ENCODE measurements around the gene LIN7B. TPM values are rescaled to one million over a fixed set of nuclear protein-coding genes. Genes with fewer than 3 reads are reported as not detected.

LIN7B gene
- total RNA-seq (3.5 TPM), polyA plus RNA-seq (9.0 TPM)
- long read RNA-seq, donor 1, partial matches to known transcripts = 0 of 1 reads
- long read RNA-seq, donor 1, other reads (novel, unspliced or antisense) = 0 of 1 reads
- long read RNA-seq, donor 2, partial matches to known transcripts = 0 of 8 reads
- long read RNA-seq, donor 2, other reads (novel, unspliced or antisense) = 0 of 8 reads
- long read RNA-seq, donor 3, partial matches to known transcripts = 0 of 6 reads
- long read RNA-seq, donor 3, other reads (novel, unspliced or antisense) = 0 of 6 reads
- long read RNA-seq, donor 4 = 0 reads
- long read RNA-seq, donor 5, partial matches to known transcripts = 0 of 3 reads
- long read RNA-seq, donor 5, other reads (novel, unspliced or antisense) = 0 of 3 reads
- long read RNA-seq, donor 6 = 0 reads
- long read RNA-seq, donor 7, partial matches to known transcripts = 0 of 1 reads
- long read RNA-seq, donor 7, other reads (novel, unspliced or antisense) = 0 of 1 reads
- long read RNA-seq, donor 8, partial matches to known transcripts = 0 of 3 reads
- long read RNA-seq, donor 8, other reads (novel, unspliced or antisense) = 0 of 3 reads
- long read RNA-seq, donor 9, partial matches to known transcripts = 0 of 1 reads
- long read RNA-seq, donor 9, other reads (novel, unspliced or antisense) = 0 of 1 reads
- long read RNA-seq, donor 10 = 0 reads

- H3K27ac ChIP-seq (ENCODE audit: low read depth in 1 of 2, low read length in 1 of 2) = peak within 1 kb of the TSS in 1 of 2 donors; percentile 9
- H3K4me1 ChIP-seq (ENCODE audit: control insufficient read depth in 2 of 2, insufficient read depth in 2 of 2, low read length in 2 of 2) = peaks cover 18 to 20% of the 10 kb centered on the region in 2 donors
- peaks cover 0 to 17% of the 10 kb centered on the region in 2 donors for H3K27me3 ChIP-seq (ENCODE audit: control insufficient read depth in 2 of 2, insufficient read depth in 1 of 2, low read length in 1 of 2)
- under 1% methylated on average over 66 of the region's 66 CpGs for WGBS
- DNase-seq (ENCODE audit: low read depth in 6 of 9, low spot score in 9 of 9) = peak in 7 of 9 donors; percentile 54 to 82 (median 73)
- peaks cover 3 to 12% of the 10 kb centered on the region in 2 donors for H3K36me3 ChIP-seq (ENCODE audit: control insufficient read depth in 2 of 2, insufficient read depth in 2 of 2, low read length in 1 of 2)
- H3K4me3 ChIP-seq (ENCODE audit: low read length in 2 of 2) = peak within 1 kb of the TSS; percentile 62 to 83
- no peaks in the 10 kb centered on the region for H3K9me3 ChIP-seq (ENCODE audit: control insufficient read depth in 2 of 2, insufficient read depth in 1 of 2, low read length in 1 of 2)
Observed at GRCh38 chr19:49113762-49114629, at the start of gene LIN7B. TSS of gene LIN7B (plus strand) at chr19:49114370. CDS start at chr19:49114405, 35 bp downstream.

- peak within 1 kb of the TSS; percentile 48 to 55 for H3K27ac ChIP-seq (ENCODE audit: low read depth in 1 of 2, low read length in 1 of 2)
- DNase-seq (ENCODE audit: low read depth in 6 of 9, low spot score in 9 of 9) = no peak
- 9% methylated on average over 53 of the region's 53 CpGs for WGBS
Observed at GRCh38 chr19:49064768-49065611, 49.2 kb upstream of the LIN7B start, which contains the start of gene NTF4. TSS of gene NTF4 (minus strand) at chr19:49064818. CDS start at chr19:49061997, 2,821 bp downstream.

GRCh38 chr19:49065905-49066512 lies 48.2 kb upstream of the LIN7B start:
- Histone ChIP-seq H3K4me1 (ENCODE audit: control insufficient read depth in 2 of 2, insufficient read depth in 2 of 2, low read length in 2 of 2) (no peaks in the 10 kb centered on the region), H3K27ac (ENCODE audit: low read depth in 1 of 2, low read length in 1 of 2) (no peak overlapping the region), H3K27me3 (ENCODE audit: control insufficient read depth in 2 of 2, insufficient read depth in 1 of 2, low read length in 1 of 2) (peaks cover 38 to 99% of the 10 kb centered on the region in 2 donors), H3K9me3 (ENCODE audit: control insufficient read depth in 2 of 2, insufficient read depth in 1 of 2, low read length in 1 of 2) (no peaks in the 10 kb centered on the region), H3K36me3 (ENCODE audit: control insufficient read depth in 2 of 2, insufficient read depth in 2 of 2, low read length in 1 of 2) (no peaks in the 10 kb centered on the region), H3K4me3 (ENCODE audit: low read length in 2 of 2) (no peak overlapping the region)
- WGBS = 56% methylated on average over 13 of the region's 13 CpGs
- DNase-seq (ENCODE audit: low read depth in 6 of 9, low spot score in 9 of 9) = no peak

More at GRCh38 chr19:49064768-49065611, 49.2 kb upstream of the LIN7B start, which contains the start of gene NTF4:
- H3K4me3 ChIP-seq (ENCODE audit: low read length in 2 of 2) = peak within 1 kb of the TSS in 1 of 2 donors; percentile 38
- no peaks in the 10 kb centered on the region for H3K36me3 ChIP-seq (ENCODE audit: control insufficient read depth in 2 of 2, insufficient read depth in 2 of 2, low read length in 1 of 2)
- peaks cover 29 to 97% of the 10 kb centered on the region in 2 donors for H3K27me3 ChIP-seq (ENCODE audit: control insufficient read depth in 2 of 2, insufficient read depth in 1 of 2, low read length in 1 of 2)
- no peaks in the 10 kb centered on the region for H3K9me3 ChIP-seq (ENCODE audit: control insufficient read depth in 2 of 2, insufficient read depth in 1 of 2, low read length in 1 of 2)
- no peaks in the 10 kb centered on the region for H3K4me1 ChIP-seq (ENCODE audit: control insufficient read depth in 2 of 2, insufficient read depth in 2 of 2, low read length in 2 of 2)

GRCh38 chr19:49067554-49067953 lies 46.6 kb upstream of the LIN7B start:
- peaks cover 51 to 97% of the 10 kb centered on the region in 2 donors for H3K27me3 ChIP-seq (ENCODE audit: control insufficient read depth in 2 of 2, insufficient read depth in 1 of 2, low read length in 1 of 2)
- WGBS = 69% methylated on average over 3 of the region's 3 CpGs
- no peaks in the 10 kb centered on the region for H3K36me3 ChIP-seq (ENCODE audit: control insufficient read depth in 2 of 2, insufficient read depth in 2 of 2, low read length in 1 of 2)
- no peak overlapping the region for H3K27ac ChIP-seq (ENCODE audit: low read depth in 1 of 2, low read length in 1 of 2)
- no peak for DNase-seq (ENCODE audit: low read depth in 6 of 9, low spot score in 9 of 9)
- no peaks in the 10 kb centered on the region for H3K4me1 ChIP-seq (ENCODE audit: control insufficient read depth in 2 of 2, insufficient read depth in 2 of 2, low read length in 2 of 2)
- peaks cover 0 to 4% of the 10 kb centered on the region in 2 donors for H3K9me3 ChIP-seq (ENCODE audit: control insufficient read depth in 2 of 2, insufficient read depth in 1 of 2, low read length in 1 of 2)
- H3K4me3 ChIP-seq (ENCODE audit: low read length in 2 of 2) = no peak overlapping the region

GRCh38 chr19:49069026-49069425 lies 45.1 kb upstream of the LIN7B start:
- H3K27ac ChIP-seq (ENCODE audit: low read depth in 1 of 2, low read length in 1 of 2) = no peak overlapping the region
- DNase-seq (ENCODE audit: low read depth in 6 of 9, low spot score in 9 of 9) = no peak
- WGBS = 95% methylated on average over 9 of the region's 9 CpGs
- no peaks in the 10 kb centered on the region for H3K36me3 ChIP-seq (ENCODE audit: control insufficient read depth in 2 of 2, insufficient read depth in 2 of 2, low read length in 1 of 2)
- no peak overlapping the region for H3K4me3 ChIP-seq (ENCODE audit: low read length in 2 of 2)
- peaks cover 0 to 4% of the 10 kb centered on the region in 2 donors for H3K9me3 ChIP-seq (ENCODE audit: control insufficient read depth in 2 of 2, insufficient read depth in 1 of 2, low read length in 1 of 2)
- peaks cover 64 to 97% of the 10 kb centered on the region in 2 donors for H3K27me3 ChIP-seq (ENCODE audit: control insufficient read depth in 2 of 2, insufficient read depth in 1 of 2, low read length in 1 of 2)
- H3K4me1 ChIP-seq (ENCODE audit: control insufficient read depth in 2 of 2, insufficient read depth in 2 of 2, low read length in 2 of 2) = no peaks in the 10 kb centered on the region

GRCh38 chr19:49070416-49070815 lies 43.8 kb upstream of the LIN7B start:
- Histone ChIP-seq H3K27me3 (ENCODE audit: control insufficient read depth in 2 of 2, insufficient read depth in 1 of 2, low read length in 1 of 2) (peaks cover 52 to 93% of the 10 kb centered on the region in 2 donors), H3K36me3 (ENCODE audit: control insufficient read depth in 2 of 2, insufficient read depth in 2 of 2, low read length in 1 of 2) (no peaks in the 10 kb centered on the region), H3K4me3 (ENCODE audit: low read length in 2 of 2) (no peak overlapping the region), H3K27ac (ENCODE audit: low read depth in 1 of 2, low read length in 1 of 2) (no peak overlapping the region), H3K9me3 (ENCODE audit: control insufficient read depth in 2 of 2, insufficient read depth in 1 of 2, low read length in 1 of 2) (peaks cover 0 to 4% of the 10 kb centered on the region in 2 donors), H3K4me1 (ENCODE audit: control insufficient read depth in 2 of 2, insufficient read depth in 2 of 2, low read length in 2 of 2) (no peaks in the 10 kb centered on the region)
- DNase-seq (ENCODE audit: low read depth in 6 of 9, low spot score in 9 of 9) = no peak
- WGBS = 97% methylated on average over 21 of the region's 21 CpGs

GRCh38 chr19:49071860-49072547 lies 42.2 kb upstream of the LIN7B start:
- H3K36me3 ChIP-seq (ENCODE audit: control insufficient read depth in 2 of 2, insufficient read depth in 2 of 2, low read length in 1 of 2) = no peaks in the 10 kb centered on the region
- 10% methylated on average over 93 of the region's 93 CpGs for WGBS
- H3K27ac ChIP-seq (ENCODE audit: low read depth in 1 of 2, low read length in 1 of 2) = no peak overlapping the region
- peaks cover 44 to 77% of the 10 kb centered on the region in 2 donors for H3K27me3 ChIP-seq (ENCODE audit: control insufficient read depth in 2 of 2, insufficient read depth in 1 of 2, low read length in 1 of 2)
- DNase-seq (ENCODE audit: low read depth in 6 of 9, low spot score in 9 of 9) = no peak
- no peaks in the 10 kb centered on the region for H3K4me1 ChIP-seq (ENCODE audit: control insufficient read depth in 2 of 2, insufficient read depth in 2 of 2, low read length in 2 of 2)
- H3K9me3 ChIP-seq (ENCODE audit: control insufficient read depth in 2 of 2, insufficient read depth in 1 of 2, low read length in 1 of 2) = peaks cover 0 to 4% of the 10 kb centered on the region in 2 donors
- H3K4me3 ChIP-seq (ENCODE audit: low read length in 2 of 2) = peak overlapping the region in 1 of 2 donors; percentile 33

Data from thymus (tissue), 14 donors.